Lower lobe of right lung (tissue), 2 donors: ENCODE measurements around the gene PLCL1. TPM values are rescaled to one million over a fixed set of nuclear protein-coding genes. Genes with fewer than 3 reads are reported as not detected.

Source experiments
- ATAC-seq, 2 donors: fragments of 200-7000 bp; cut with Tn5 transposase; one replicate each; pipeline ENCODE4 v1.9.1; 2020 to 2022; ENCODE audit warnings: mild to moderate bottlenecking in 2 of 2, moderate library complexity in 2 of 2
- DNase-seq: peaks from one replicate; pipeline ENCODE4 v3.0.0-alpha.2; 2020
- H3K27ac ChIP-seq: fragments of 200-600 bp; one replicate; pipeline ENCODE4 v1.8.0; 2022
- H3K27me3 ChIP-seq: fragments of 200-600 bp; one replicate; pipeline ENCODE4 v1.8.0; 2022; ENCODE audit warnings: low read depth
- H3K36me3 ChIP-seq: fragments of 200-600 bp; one replicate; pipeline ENCODE4 v1.8.0; 2022; ENCODE audit warnings: mild to moderate bottlenecking
- H3K4me1 ChIP-seq: fragments of 200-600 bp; one replicate; pipeline ENCODE4 v1.8.0; 2022
- H3K4me3 ChIP-seq: fragments of 200-600 bp; one replicate; pipeline ENCODE4 v1.8.0; 2022; ENCODE audit warnings: mild to moderate bottlenecking
- H3K9me3 ChIP-seq: fragments of 200-600 bp; one replicate; pipeline ENCODE4 v1.8.0; 2022
- intact Hi-C: fragments of 100-400 bp; cut with DNase I; formaldehyde crosslinking; loops from one replicate; pipeline ENCODE4 v1.11.0; 2022
- total RNA-seq: library from RNA; stranded (reverse); fragmentation: NEBNext Ultra II Directional; extraction: Animal tissue kit (Norgen Biotek cat#: 25700); gene quantifications from one replicate; pipeline ENCODE4 v1.2.1, GENCODE V29; 2021
- TF ChIP-seq, protein P1 (sequence below): fragments of 200-600 bp; IDR thresholded peaks from one replicate; pipeline ENCODE4 v1.8.0; 2022; ENCODE audit warnings: antibody characterized with exemption, mild to moderate bottlenecking
- donor health status: DM: no; HTN: yes; CAD: no; lungs with severe emphysema.

The PLCL1 gene
- total RNA-seq, 1 donor from 2014 or later: 6.3 TPM

DNA sequence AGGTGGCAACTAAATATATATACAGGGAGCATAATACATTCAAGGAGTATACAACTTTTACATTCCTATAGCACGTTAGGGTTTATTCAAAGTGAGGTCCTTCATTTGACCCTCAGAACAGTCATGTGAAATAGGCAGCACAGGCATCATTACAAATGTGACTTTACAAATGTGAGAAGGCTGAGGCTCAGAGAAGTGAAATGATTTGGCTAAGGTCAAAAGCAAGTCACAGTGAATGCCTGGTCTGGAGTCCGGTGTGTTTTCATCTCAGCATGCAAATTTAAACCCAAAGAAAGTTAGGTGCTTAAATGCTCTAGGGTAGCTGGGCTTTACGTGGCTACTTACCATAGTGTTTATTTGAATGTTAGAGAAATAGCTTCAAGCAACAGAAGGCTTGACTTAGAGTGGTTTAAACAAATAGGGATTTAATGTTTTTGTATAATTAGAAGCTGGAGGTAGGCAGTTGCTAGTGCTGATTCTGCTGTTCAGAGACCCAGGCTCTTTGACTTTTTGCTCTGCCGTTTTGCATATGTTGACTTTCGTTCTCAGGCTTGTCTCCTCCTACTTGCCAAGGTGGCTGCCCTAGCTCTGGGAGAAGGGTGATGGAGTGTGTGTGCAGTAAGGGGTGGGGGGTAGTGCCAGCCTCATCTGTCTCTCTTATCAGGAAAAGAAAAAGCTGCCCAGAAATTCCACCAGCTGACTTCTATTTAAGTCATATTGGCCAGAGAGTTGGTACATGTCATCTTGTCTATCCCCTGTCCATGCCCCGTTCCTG is 89.2 kb downstream of the PLCL1 start:
- TF ChIP-seq, protein P1, sequence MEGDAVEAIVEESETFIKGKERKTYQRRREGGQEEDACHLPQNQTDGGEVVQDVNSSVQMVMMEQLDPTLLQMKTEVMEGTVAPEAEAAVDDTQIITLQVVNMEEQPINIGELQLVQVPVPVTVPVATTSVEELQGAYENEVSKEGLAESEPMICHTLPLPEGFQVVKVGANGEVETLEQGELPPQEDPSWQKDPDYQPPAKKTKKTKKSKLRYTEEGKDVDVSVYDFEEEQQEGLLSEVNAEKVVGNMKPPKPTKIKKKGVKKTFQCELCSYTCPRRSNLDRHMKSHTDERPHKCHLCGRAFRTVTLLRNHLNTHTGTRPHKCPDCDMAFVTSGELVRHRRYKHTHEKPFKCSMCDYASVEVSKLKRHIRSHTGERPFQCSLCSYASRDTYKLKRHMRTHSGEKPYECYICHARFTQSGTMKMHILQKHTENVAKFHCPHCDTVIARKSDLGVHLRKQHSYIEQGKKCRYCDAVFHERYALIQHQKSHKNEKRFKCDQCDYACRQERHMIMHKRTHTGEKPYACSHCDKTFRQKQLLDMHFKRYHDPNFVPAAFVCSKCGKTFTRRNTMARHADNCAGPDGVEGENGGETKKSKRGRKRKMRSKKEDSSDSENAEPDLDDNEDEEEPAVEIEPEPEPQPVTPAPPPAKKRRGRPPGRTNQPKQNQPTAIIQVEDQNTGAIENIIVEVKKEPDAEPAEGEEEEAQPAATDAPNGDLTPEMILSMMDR: no peak
- Histone ChIP-seq H3K36me3 (no peaks in the 10 kb centered on the region), H3K27ac (no peak overlapping the region), H3K9me3 (no peaks in the 10 kb centered on the region), H3K4me3 (no peak overlapping the region), H3K27me3 (no peaks in the 10 kb centered on the region), H3K4me1 (peaks cover 26% of the 10 kb centered on the region)
- ATAC-seq: peak; percentile 23 to 61
- DNase-seq: no peak
- intact Hi-C loops: no loop called here

DNA sequence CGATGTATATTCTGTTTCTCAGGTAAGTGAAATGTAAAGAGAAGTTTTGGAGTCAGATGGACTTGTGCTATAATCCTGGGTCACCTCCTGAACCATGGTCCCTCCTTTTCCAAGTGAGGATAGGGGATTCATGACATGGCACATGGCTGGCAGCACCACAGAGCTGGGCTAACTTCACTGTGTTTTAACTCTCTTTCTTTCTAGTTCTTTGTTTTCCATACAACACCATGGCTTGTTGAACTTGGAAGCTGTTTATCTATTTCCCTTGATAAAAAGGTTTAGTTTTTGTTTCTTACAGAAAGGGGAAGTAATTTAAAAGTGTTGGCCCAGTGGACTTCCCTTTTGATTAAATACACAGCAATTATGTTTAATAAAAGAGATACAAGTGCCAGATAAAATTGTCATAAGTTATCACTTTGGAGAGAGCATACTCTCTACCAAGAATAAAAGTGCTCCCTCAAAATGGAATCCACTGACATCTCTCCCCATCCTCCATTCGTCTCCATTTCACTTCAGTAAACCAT is 90.4 kb downstream of the PLCL1 start:
- no peak overlapping the region for H3K4me3 ChIP-seq
- TF ChIP-seq, protein P1: no peak
- H3K9me3 ChIP-seq: no peaks in the 10 kb centered on the region
- H3K4me1 ChIP-seq: peaks cover 22% of the 10 kb centered on the region
- H3K27me3 ChIP-seq: no peaks in the 10 kb centered on the region
- H3K36me3 ChIP-seq: no peaks in the 10 kb centered on the region
- DNase-seq (no peak), ATAC-seq (no peak)
- intact Hi-C loops: no loop called here
- H3K27ac ChIP-seq: no peak overlapping the region

DNA sequence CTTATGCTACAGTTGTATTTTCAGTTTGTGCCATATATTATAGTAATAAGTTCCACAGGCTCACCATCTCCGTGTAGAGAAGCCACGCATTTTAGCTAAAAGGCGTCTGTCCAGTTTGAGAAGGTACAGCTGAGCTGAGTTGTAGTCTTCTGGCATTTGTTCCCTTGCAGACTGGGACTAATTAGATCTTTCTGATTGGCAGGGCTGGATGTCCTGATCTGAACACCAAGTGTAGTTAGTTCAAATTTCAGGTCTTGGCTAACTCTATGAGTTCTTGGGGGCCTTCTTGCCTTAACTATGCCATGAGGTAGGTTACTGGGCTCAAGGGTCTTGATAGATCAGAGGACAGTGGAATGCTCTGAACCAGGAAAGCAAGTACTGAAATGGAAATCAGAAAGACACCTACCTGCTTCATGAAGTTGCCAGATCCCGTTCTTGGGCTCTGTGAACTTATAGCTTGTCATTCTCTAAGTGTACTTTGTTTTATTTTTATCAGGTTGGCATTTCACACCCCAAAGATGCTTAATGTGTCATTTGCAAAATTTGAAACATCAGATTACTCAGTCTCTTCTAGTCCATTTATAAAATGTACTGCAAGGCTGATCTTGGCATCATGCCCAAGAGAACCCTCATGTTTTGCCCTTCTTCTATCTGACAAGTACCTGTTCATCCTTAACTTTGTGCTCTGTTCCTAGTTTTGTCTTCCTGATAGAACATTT is 93.7 kb downstream of the PLCL1 start:
- Histone ChIP-seq H3K36me3 (no peaks in the 10 kb centered on the region), H3K9me3 (no peaks in the 10 kb centered on the region), H3K4me1 (peaks cover 9% of the 10 kb centered on the region), H3K4me3 (no peak overlapping the region), H3K27me3 (no peaks in the 10 kb centered on the region), H3K27ac (no peak overlapping the region)
- TF ChIP-seq, protein P1: no peak
- ATAC-seq (no peak), DNase-seq (no peak)
- intact Hi-C loops: no loop called here

DNA sequence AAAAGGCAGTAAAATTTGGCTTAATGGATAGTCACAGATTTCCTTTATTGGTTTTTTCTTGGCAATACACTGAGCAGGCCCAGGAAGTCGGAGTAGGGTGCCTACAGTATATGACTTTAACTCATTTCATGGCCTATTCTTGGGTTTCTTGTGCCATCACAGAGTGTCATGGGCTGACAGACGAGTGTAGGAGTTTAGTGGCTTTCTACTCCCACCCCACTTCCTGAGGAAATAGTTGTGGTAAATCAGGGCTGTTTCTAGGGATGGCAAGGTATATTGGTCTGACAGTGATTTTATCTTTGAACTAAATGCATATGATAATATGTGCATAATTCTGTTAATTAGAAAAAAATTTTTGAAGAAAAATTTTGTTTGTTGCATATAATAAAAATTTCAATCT is 100.1 kb downstream of the PLCL1 start:
- TF ChIP-seq, protein P1: no peak
- peak in 1 of 2 donors; percentile 29 for ATAC-seq
- intact Hi-C loops: no loop called here

DNA sequence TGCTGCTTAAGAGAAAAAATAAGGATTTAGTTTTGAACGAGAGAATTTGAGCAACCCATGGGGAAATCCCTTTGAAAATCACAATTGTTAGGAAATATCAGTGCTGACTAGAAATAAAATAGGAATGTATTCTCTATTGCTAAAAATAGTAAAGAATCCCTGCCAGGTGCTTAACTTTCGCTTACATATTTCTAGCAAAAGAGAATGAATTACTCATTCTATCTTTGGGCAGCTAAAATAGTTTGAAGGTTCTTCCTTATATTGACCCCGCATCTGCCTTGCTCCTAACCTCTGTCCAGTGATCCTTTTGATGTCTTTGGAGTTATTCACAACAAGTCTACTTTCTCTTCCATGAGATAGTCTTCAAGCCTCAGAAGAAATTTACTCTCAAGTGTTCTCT is 103.8 kb downstream of the PLCL1 start:
- TF ChIP-seq, protein P1: no peak
- no peaks in the 10 kb centered on the region for H3K4me1 ChIP-seq
- no peaks in the 10 kb centered on the region for H3K27me3 ChIP-seq
- H3K4me3 ChIP-seq: no peak overlapping the region
- ATAC-seq: no peak
- no peaks in the 10 kb centered on the region for H3K36me3 ChIP-seq
- intact Hi-C loops: no loop called here
- no peak for DNase-seq
- no peak overlapping the region for H3K27ac ChIP-seq
- H3K9me3 ChIP-seq: no peaks in the 10 kb centered on the region

More for the DNA sequence above, 100.1 kb downstream of the PLCL1 start:
- no peak overlapping the region for H3K27ac ChIP-seq
- H3K9me3 ChIP-seq: no peaks in the 10 kb centered on the region
- no peak for DNase-seq
- H3K4me3 ChIP-seq: no peak overlapping the region
- H3K36me3 ChIP-seq: no peaks in the 10 kb centered on the region
- no peaks in the 10 kb centered on the region for H3K4me1 ChIP-seq
- no peaks in the 10 kb centered on the region for H3K27me3 ChIP-seq
